ENCODE measurements around the gene DYNLT2B.
"Not testable (repeated sequence)": the region's sequence is repeated elsewhere in the genome, so short reads cannot be mapped to it uniquely, and the experiment has no call there.

DYNLT2B gene

DNA sequence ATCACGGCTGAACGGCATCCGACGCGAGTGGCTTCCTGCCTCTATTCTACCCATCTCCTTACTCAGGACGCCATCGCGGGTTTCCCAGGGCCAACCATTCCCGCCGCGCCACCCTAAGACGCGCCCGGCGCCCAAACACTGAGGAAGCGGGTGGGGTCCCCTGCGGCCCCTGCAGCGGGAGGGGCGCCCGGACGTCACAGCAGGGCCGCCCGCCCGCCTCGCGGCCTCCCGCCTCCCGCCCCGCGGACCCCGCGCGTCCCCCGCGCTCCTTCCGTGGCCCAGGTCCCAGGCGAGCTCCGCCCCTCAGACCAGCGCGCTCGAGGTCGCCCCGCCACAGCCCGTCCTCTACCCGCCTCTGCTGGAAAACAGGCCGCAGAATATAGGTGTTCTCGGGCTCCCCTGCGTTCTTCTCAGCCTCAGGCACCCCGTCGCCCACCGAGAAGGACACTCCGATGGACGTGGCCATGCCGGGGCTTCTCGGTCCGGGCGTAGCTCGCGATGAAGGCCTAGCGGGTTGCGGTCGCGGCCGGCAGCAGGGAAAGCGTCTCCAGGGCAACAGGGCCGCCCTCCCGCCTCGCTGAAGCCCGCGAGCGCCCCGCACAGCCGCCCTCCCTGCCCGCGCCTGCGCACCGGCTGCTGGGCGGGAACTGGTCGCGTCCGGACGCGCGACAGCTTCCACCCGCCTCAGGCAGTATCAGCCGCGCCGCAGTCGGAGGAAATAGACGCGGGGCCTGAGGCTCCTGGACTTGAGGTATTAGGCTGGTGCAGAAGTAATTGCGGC, at the start of gene DYNLT2B:
TSS of gene DYNLT2B (minus strand) at position 554 of the 781 bp plus-strand sequence. CDS start at position 466, 88 bp downstream.
- H3K4me3 ChIP-seq, result peak within 1 kb of the TSS; percentile 100
- DNase-seq (ENCODE audit: low read depth, low spot score), result peak; percentile 6
- H3K27ac ChIP-seq, result peak within 1 kb of the TSS; percentile 77; the same call in 1 of the 2 replicates
- peaks cover 5% of the 10 kb centered on the region; the same call in 1 of the 2 replicates for H3K36me3 ChIP-seq (ENCODE audit: insufficient read depth, low read length)
- H3K9ac ChIP-seq (ENCODE audit: insufficient read length), result peak within 1 kb of the TSS; percentile 95
- no peaks in the 10 kb centered on the region for H3K9me3 ChIP-seq (ENCODE audit: low read depth, low read length)
- TF ChIP-seq EZH2 (IDR thresholded peaks at IDR 0.05) (no peak), POLR2AphosphoS5 (IDR thresholded peaks at IDR 0.05; ENCODE audit: borderline replicate concordance, low read depth, low read length) (peak; percentile 78), FOXP2 (optimal IDR thresholded peaks at IDR 0.05; ENCODE audit: control extremely low read depth, extremely low read length, insufficient read depth) (peak; percentile 77)

GRCh38 chr3:196365736-196366135, 47.7 kb upstream of the DYNLT2B start:
- no peak for DNase-seq (ENCODE audit: low read depth, low spot score)
- TF ChIP-seq EZH2 (IDR thresholded peaks at IDR 0.05) (no peak), FOXP2 (optimal IDR thresholded peaks at IDR 0.05; ENCODE audit: control extremely low read depth, extremely low read length, insufficient read depth) (no peak), POLR2AphosphoS5 (IDR thresholded peaks at IDR 0.05; ENCODE audit: borderline replicate concordance, low read depth, low read length) (no peak)
- H3K9ac ChIP-seq (ENCODE audit: insufficient read length), result no peak overlapping the region
- H3K4me3 ChIP-seq, result no peak overlapping the region
- H3K36me3 ChIP-seq (ENCODE audit: insufficient read depth, low read length), result peaks cover 77% of the 10 kb centered on the region
- H3K27ac ChIP-seq, result peak overlapping the region; percentile 38; the same call in 1 of the 2 replicates
- H3K9me3 ChIP-seq (ENCODE audit: low read depth, low read length), result no peaks in the 10 kb centered on the region

- peaks cover 85% of the 10 kb centered on the region for H3K36me3 ChIP-seq (ENCODE audit: insufficient read depth, low read length)
- TF ChIP-seq FOXP2 (optimal IDR thresholded peaks at IDR 0.05; ENCODE audit: control extremely low read depth, extremely low read length, insufficient read depth) (no peak), EZH2 (IDR thresholded peaks at IDR 0.05) (no peak), POLR2AphosphoS5 (IDR thresholded peaks at IDR 0.05; ENCODE audit: borderline replicate concordance, low read depth, low read length) (no peak)
Observed at GRCh38 chr3:196360586-196360985, 42.5 kb upstream of the DYNLT2B start.

DNA sequence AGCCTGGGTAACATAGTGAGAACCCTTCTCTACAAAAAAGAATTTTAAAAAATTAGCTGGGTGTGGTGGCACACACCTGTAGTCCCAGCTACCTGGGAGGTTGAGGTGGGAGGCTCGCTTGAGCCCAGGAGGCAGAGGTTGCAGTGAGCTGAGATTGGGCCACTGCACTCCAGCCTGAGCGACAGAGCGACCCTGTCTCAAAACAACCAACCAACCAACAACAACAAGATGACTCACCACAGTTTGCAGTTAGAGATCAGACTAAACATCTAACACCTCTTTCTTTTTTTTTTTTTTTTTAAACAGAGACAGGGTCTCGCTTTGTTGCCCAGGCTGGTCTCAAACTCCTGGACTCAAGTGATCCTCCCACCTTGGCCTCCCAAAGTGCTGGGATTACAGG, 40.5 kb upstream of the DYNLT2B start:
- H3K36me3 ChIP-seq (ENCODE audit: insufficient read depth, low read length), result peaks cover 92% of the 10 kb centered on the region
- H3K9ac ChIP-seq (ENCODE audit: insufficient read length), result not testable (repeated sequence)

More at GRCh38 chr3:196360586-196360985, 42.5 kb upstream of the DYNLT2B start:
- DNase-seq (ENCODE audit: low read depth, low spot score), result no peak
- Histone ChIP-seq H3K9me3 (ENCODE audit: low read depth, low read length) (no peaks in the 10 kb centered on the region), H3K9ac (ENCODE audit: insufficient read length) (no peak overlapping the region), H3K4me3 (no peak overlapping the region), H3K27ac (no peak overlapping the region)

DNA sequence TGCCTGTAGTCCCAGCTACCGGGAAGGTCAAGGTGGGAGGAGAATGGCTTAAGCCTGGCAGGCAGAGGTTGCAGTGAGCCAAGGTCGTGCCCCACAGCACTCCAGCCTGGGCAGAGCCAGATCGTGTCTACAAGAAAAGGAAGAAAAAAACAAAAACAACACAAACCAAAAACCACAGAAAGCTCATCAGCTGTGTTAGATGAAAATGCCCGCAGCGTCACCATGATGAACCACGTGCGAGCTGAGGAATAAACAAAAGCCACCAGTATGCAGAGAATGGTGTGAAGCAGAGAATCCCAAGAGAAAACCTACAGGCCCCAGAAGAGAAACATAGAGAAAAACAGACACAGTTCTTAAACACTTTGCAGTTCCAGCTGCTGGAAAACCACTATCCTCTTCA, 39.9 kb upstream of the DYNLT2B start:
- Histone ChIP-seq H3K9me3 (ENCODE audit: low read depth, low read length) (no peaks in the 10 kb centered on the region), H3K36me3 (ENCODE audit: insufficient read depth, low read length) (peaks cover 91% of the 10 kb centered on the region), H3K9ac (ENCODE audit: insufficient read length) (no peak overlapping the region), H3K4me3 (no peak overlapping the region), H3K27ac (no peak overlapping the region)
- no peak for TF ChIP-seq POLR2AphosphoS5 (IDR thresholded peaks at IDR 0.05; ENCODE audit: borderline replicate concordance, low read depth, low read length)
- TF ChIP-seq FOXP2 (optimal IDR thresholded peaks at IDR 0.05; ENCODE audit: control extremely low read depth, extremely low read length, insufficient read depth), result no peak
- no peak for TF ChIP-seq EZH2 (IDR thresholded peaks at IDR 0.05)
- no peak for DNase-seq (ENCODE audit: low read depth, low spot score)

More for the DNA sequence above, 40.5 kb upstream of the DYNLT2B start:
- H3K27ac ChIP-seq; DNase-seq (ENCODE audit: low read depth, low spot score); H3K4me3 ChIP-seq; H3K9me3 ChIP-seq (ENCODE audit: low read depth, low read length): not testable (repeated sequence)

DNA sequence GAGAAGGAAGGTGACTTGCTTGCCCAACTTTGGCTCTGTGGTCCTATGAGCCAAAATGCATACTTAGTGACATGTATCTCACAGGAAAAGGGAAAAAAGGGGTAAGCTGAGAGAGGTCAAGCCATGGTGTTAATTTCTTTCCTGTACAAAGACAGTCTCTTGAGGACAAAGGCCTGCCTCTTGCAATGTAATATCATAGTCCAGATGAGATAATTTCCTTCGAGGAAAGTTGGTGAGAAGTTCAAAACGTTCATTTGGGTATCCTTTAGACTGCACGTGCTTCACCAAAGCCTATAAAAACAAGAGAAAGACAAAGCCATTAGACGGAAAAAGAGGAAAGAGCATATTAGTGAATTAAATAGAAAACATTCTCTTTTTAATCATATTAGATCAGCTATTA, 38.5 kb upstream of the DYNLT2B start:
- no peak overlapping the region for H3K27ac ChIP-seq
- TF ChIP-seq EZH2 (IDR thresholded peaks at IDR 0.05) (no peak), FOXP2 (optimal IDR thresholded peaks at IDR 0.05; ENCODE audit: control extremely low read depth, extremely low read length, insufficient read depth) (no peak), POLR2AphosphoS5 (IDR thresholded peaks at IDR 0.05; ENCODE audit: borderline replicate concordance, low read depth, low read length) (no peak)
- H3K9ac ChIP-seq (ENCODE audit: insufficient read length), result no peak overlapping the region
- H3K9me3 ChIP-seq (ENCODE audit: low read depth, low read length), result no peaks in the 10 kb centered on the region
- no peak overlapping the region for H3K4me3 ChIP-seq
- no peak for DNase-seq (ENCODE audit: low read depth, low spot score)
- H3K36me3 ChIP-seq (ENCODE audit: insufficient read depth, low read length), result peaks cover 83% of the 10 kb centered on the region

GRCh38 chr3:196355668-196356067, 37.6 kb upstream of the DYNLT2B start:
- H3K9me3 ChIP-seq (ENCODE audit: low read depth, low read length), result no peaks in the 10 kb centered on the region
- no peak for TF ChIP-seq POLR2AphosphoS5 (IDR thresholded peaks at IDR 0.05; ENCODE audit: borderline replicate concordance, low read depth, low read length)
- no peak for DNase-seq (ENCODE audit: low read depth, low spot score)
- no peak overlapping the region for H3K9ac ChIP-seq (ENCODE audit: insufficient read length)
- no peak overlapping the region for H3K4me3 ChIP-seq
- H3K36me3 ChIP-seq (ENCODE audit: insufficient read depth, low read length), result peaks cover 83% of the 10 kb centered on the region
- H3K27ac ChIP-seq, result no peak overlapping the region

DNA sequence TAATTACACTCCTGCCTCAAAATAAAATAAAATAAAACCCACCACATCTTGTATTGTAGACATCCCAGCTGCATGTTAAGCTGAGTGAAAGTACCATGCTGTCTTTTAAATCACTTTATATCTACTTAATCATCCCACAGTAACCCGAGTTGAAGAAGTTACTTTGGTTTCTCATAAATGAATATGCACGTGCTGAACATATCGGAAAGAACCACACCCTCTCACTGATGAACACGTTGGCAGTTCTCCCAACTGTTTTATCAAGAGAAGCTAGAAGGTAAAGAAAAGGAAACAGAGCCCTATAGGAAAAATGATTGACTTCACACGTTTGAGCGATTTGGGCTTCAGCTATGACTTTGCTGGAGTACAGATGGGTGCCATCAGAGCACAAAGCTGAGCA, 36.1 kb upstream of the DYNLT2B start:
- TF ChIP-seq FOXP2 (optimal IDR thresholded peaks at IDR 0.05; ENCODE audit: control extremely low read depth, extremely low read length, insufficient read depth), result no peak
- no peak for TF ChIP-seq EZH2 (IDR thresholded peaks at IDR 0.05)
- no peak for TF ChIP-seq POLR2AphosphoS5 (IDR thresholded peaks at IDR 0.05; ENCODE audit: borderline replicate concordance, low read depth, low read length)
- no peak overlapping the region for H3K27ac ChIP-seq
- H3K4me3 ChIP-seq, result no peak overlapping the region
- H3K36me3 ChIP-seq (ENCODE audit: insufficient read depth, low read length), result peaks cover 85% of the 10 kb centered on the region
- H3K9ac ChIP-seq (ENCODE audit: insufficient read length), result no peak overlapping the region
- no peak for DNase-seq (ENCODE audit: low read depth, low spot score)
- peaks cover 3% of the 10 kb centered on the region; the same call in 1 of the 2 replicates for H3K9me3 ChIP-seq (ENCODE audit: low read depth, low read length)

GRCh38 chr3:196351541-196351940, 33.5 kb upstream of the DYNLT2B start:
- no peak overlapping the region for H3K4me3 ChIP-seq
- no peak for DNase-seq (ENCODE audit: low read depth, low spot score)
- H3K9ac ChIP-seq (ENCODE audit: insufficient read length), result no peak overlapping the region
- no peak overlapping the region for H3K27ac ChIP-seq
- H3K9me3 ChIP-seq (ENCODE audit: low read depth, low read length), result peaks cover 3% of the 10 kb centered on the region; the same call in 1 of the 2 replicates
- TF ChIP-seq EZH2 (IDR thresholded peaks at IDR 0.05) (no peak), FOXP2 (optimal IDR thresholded peaks at IDR 0.05; ENCODE audit: control extremely low read depth, extremely low read length, insufficient read depth) (no peak), POLR2AphosphoS5 (IDR thresholded peaks at IDR 0.05; ENCODE audit: borderline replicate concordance, low read depth, low read length) (no peak)
- peaks cover 77% of the 10 kb centered on the region for H3K36me3 ChIP-seq (ENCODE audit: insufficient read depth, low read length)

Measured in SK-N-MC (cell line).